Neural cell (in vitro differentiated cells): ENCODE data around the gene ERC2. TPM values are rescaled to one million over a fixed set of nuclear protein-coding genes. Genes with fewer than 3 reads are reported as not detected.

ENCODE experiments used
- polyA plus RNA-seq: library from polyadenylated mRNA; depleted of rRNA; stranded (reverse); fragments of >200 nt; gene quantifications from 2 replicates; pipeline ENCODE4 v1.2.3, GENCODE V29; 2014
- small RNA-seq, 3 experiments: library from RNA; depleted of rRNA; stranded (forward); fragments of <200 nt; gene quantifications; one replicate each; pipeline ENCODE3, GENCODE V24; 2012

ERC2 gene
- polyA plus RNA-seq, 1 donor from 2014 or later: 60.4 TPM

Small RNAs within 50 kb of the gene (small RNA-seq; reads per million reads assigned to genes)
- gene MIR3938: 18.8 to 55.6 (median 29.8) reads per million in 3 experiments
- 0 reads per million in 3 experiments for gene RNA5SP133

Other genes with a start within 250 kb of the ERC2 start
- gene CCDC66, start 88.7 kb upstream of the ERC2 start, polyA plus RNA-seq: 42.6 and 80.3 TPM in 2 replicates
- gene TASOR, start 214.8 kb upstream of the ERC2 start, polyA plus RNA-seq: 84.8 and 85.4 TPM in 2 replicates